GM12878 (cell line): ENCODE results near the gene PLTP. TPM values are rescaled to one million over a fixed set of nuclear protein-coding genes. Genes with fewer than 3 reads are reported as not detected.
A peak's percentile ranks its signal among the peaks of the same experiment; 100 is the strongest.

Source experiments
- ATF3 ChIP-seq: IDR thresholded peaks from 2 replicates; pipeline ENCODE4 v1.6.1; 2011; ENCODE audit warnings: low read depth, mild to moderate bottlenecking, low read length, moderate library complexity, borderline replicate concordance; ENCODE audit errors: extremely low read depth
- CEBPB ChIP-seq, 2 experiments: fragments of 150-350 bp in 1 of 2; IDR thresholded peaks; 2 replicates each; pipeline ENCODE4 v1.6.1; 2012 to 2014; ENCODE audit warnings: low read depth in 2 of 2, low read length in 2 of 2, borderline replicate concordance in 1 of 2, inconsistent platforms in 1 of 2
- CTCF ChIP-seq, 3 experiments: IDR thresholded peaks in 2 of 3; conservative IDR thresholded peaks in 1 of 3; 2 replicates each; pipeline ENCODE4 v1.5.1; 2011; ENCODE audit warnings: low read depth in 3 of 3, low read length in 3 of 3, mild to moderate bottlenecking in 3 of 3, control low read depth in 2 of 3, moderate library complexity in 2 of 3, inconsistent platforms in 1 of 3, mixed read lengths in 1 of 3; ENCODE audit not compliant: control insufficient read depth in 2 of 3, insufficient read depth in 1 of 3; ENCODE audit errors: extremely low read depth in 1 of 3
- EZH2 ChIP-seq: IDR thresholded peaks from 2 replicates; pipeline ENCODE4 v1.6.1; 2012; ENCODE audit warnings: low read depth, mild to moderate bottlenecking, control low read depth, inconsistent platforms, low read length, borderline replicate concordance; ENCODE audit not compliant: control insufficient read depth
- IRF3 ChIP-seq: fragments of 450-650 bp; IDR thresholded peaks from 2 replicates; pipeline ENCODE4 v1.6.1; 2014; ENCODE audit warnings: mild to moderate bottlenecking
- KLF5 ChIP-seq: fragments of 450-650 bp; IDR thresholded peaks from 2 replicates; pipeline ENCODE4 v1.6.1; 2014; ENCODE audit warnings: mild to moderate bottlenecking; ENCODE audit not compliant: partially characterized antibody
- MTA3 ChIP-seq: IDR thresholded peaks from 2 replicates; pipeline ENCODE4 v1.6.1; 2012; ENCODE audit warnings: low read length, inconsistent platforms, borderline replicate concordance
- NFXL1 ChIP-seq: fragments of 450-650 bp; IDR thresholded peaks from 2 replicates; pipeline ENCODE4 v1.6.1; 2017; ENCODE audit warnings: antibody characterized with exemption, mild to moderate bottlenecking, borderline replicate concordance
- NRF1 ChIP-seq: conservative IDR thresholded peaks from 2 replicates; pipeline ENCODE4 v1.6.1; 2011; ENCODE audit warnings: mild to moderate bottlenecking, low read depth, low read length, improper control_type of control experiment
- POLR2A ChIP-seq: IDR thresholded peaks from 2 replicates; pipeline ENCODE4 v1.6.1; 2011; ENCODE audit warnings: low read depth, mild to moderate bottlenecking, low read length
- POLR2AphosphoS5 ChIP-seq: IDR thresholded peaks from 2 replicates; pipeline ENCODE4 v1.6.1; 2011; ENCODE audit warnings: mild to moderate bottlenecking, low read length, inconsistent platforms
- SMAD1 ChIP-seq: fragments of 450-650 bp; IDR thresholded peaks from 2 replicates; pipeline ENCODE4 v1.6.1; 2018; ENCODE audit warnings: mild to moderate bottlenecking, low read depth; ENCODE audit not compliant: partially characterized antibody
- TAF1 ChIP-seq: IDR thresholded peaks from 2 replicates; pipeline ENCODE4 v1.6.1; 2011; ENCODE audit warnings: mild to moderate bottlenecking, low read depth, low read length, borderline replicate concordance
- WRNIP1 ChIP-seq: IDR thresholded peaks from 2 replicates; pipeline ENCODE4 v1.6.1; 2011; ENCODE audit warnings: low read depth, low read length, improper control_type of control experiment, borderline replicate concordance
- YY1 ChIP-seq: IDR thresholded peaks from 2 replicates; pipeline ENCODE4 v1.6.1; 2011; ENCODE audit warnings: low read depth, mild to moderate bottlenecking, low read length
- ZBTB33 ChIP-seq: fragments of 450-650 bp; IDR thresholded peaks from 2 replicates; pipeline ENCODE4 v1.6.1; 2017; ENCODE audit warnings: mild to moderate bottlenecking
- polyA plus RNA-seq, 11 experiments: library from polyadenylated mRNA; depleted of rRNA in 4 of 11; unstranded in 6 of 11; stranded (reverse) in 5 of 11; fragments of >200 nt; fragmentation: Nextera tagmentation in 4 of 11; fragmentation: Illumina TruSeq in 1 of 11; extraction: Ambion mirVana in 4 of 11; extraction: Trizol in 1 of 11; gene quantifications; 1 replicate in 1 of 11; 2 replicates in 10 of 11; pipeline versions ENCODE4 v1.2.1 to v1.2.3, GENCODE V29; 2011 to 2016; ENCODE audit warnings: inconsistent platforms in 2 of 11, missing spikeins in 2 of 11, low read depth in 1 of 11
- total RNA-seq, 4 experiments: library from RNA; depleted of rRNA in 3 of 4; stranded (reverse); fragments of >200 nt in 3 of 4; fragmentation: Illumina TruSeq in 1 of 4; extraction: Trizol in 1 of 4; gene quantifications; 2 replicates each; pipeline versions ENCODE4 v1.2.1 to v1.2.3, GENCODE V29; 2013 to 2021
- TF ChIP-seq, protein P1 (sequence below): IDR thresholded peaks from 2 replicates; pipeline ENCODE4 v1.6.1; 2011; ENCODE audit warnings: low read depth, low read length, improper control_type of control experiment, borderline replicate concordance

The PLTP gene
- total and polyA plus RNA-seq, 10 of the 15 experiments (the other 5 are each of a cell fraction or from before 2014, with no cell fraction given), result 1.6 to 17.0 (median 7.6) TPM

GRCh38 chr20:45949542-45950329 is 37.8 kb upstream of the PLTP start (continued):
- TF ChIP-seq ZBTB33 (no peak), MTA3 (peak; percentile 28; the same call in 1 of the 2 replicates), CTCF (IDR thresholded peaks at IDR 0.05 in 2 of 3, conservative IDR thresholded peaks at IDR 0.05 in 1 of 3; ENCODE audit: control insufficient read depth in 2 of 3, extremely low read depth in 1 of 3, insufficient read depth in 1 of 3, low read depth in 3 of 3, low read length in 3 of 3) (no peak), SMAD1 (no peak), ATF3 (no peak), CEBPB (IDR thresholded peaks at IDR 0.05; ENCODE audit: borderline replicate concordance in 1 of 2, low read depth in 2 of 2, low read length in 2 of 2) (no peak), WRNIP1 (no peak), POLR2AphosphoS5 (peak; percentile 38; the same call in 1 of the 2 replicates), IRF3 (no peak), EZH2 (no peak), NRF1 (no peak), KLF5 (no peak), NFXL1 (no peak), POLR2A (peak; percentile 33), YY1 (no peak), TAF1 (no peak)
- TF ChIP-seq, protein P1, sequence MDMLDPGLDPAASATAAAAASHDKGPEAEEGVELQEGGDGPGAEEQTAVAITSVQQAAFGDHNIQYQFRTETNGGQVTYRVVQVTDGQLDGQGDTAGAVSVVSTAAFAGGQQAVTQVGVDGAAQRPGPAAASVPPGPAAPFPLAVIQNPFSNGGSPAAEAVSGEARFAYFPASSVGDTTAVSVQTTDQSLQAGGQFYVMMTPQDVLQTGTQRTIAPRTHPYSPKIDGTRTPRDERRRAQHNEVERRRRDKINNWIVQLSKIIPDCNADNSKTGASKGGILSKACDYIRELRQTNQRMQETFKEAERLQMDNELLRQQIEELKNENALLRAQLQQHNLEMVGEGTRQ, result no peak
